ENCODE results near the gene MAGI3. TPM values are rescaled to one million over a fixed set of nuclear protein-coding genes. Genes with fewer than 3 reads are reported as not detected.
A peak's percentile ranks its signal among the peaks of the same experiment; 100 is the strongest.

MAGI3 gene
- total and polyA plus RNA-seq, 11 donors, result 2.1 to 10.0 (median 8.1) TPM

DNA sequence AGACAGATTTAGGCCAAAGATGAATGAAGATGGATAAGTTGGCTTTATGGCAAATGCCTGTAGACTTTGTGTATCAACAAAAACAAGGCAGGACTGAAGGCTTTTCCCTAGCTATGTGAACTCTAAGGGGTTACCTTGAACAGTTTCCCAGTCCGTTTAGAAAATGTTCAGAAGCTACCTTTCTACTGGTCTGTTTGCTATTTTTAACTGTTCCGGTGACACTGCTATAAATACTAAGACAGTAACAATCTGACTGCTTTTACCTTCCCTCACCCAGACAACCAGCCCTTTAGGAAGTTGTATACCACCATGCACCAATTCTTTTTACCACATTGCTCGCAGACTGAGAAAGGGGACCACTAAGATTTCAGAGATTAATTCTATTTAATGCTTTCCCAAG lies 266.8 kb downstream of the MAGI3 start:
- no peak for DNase-seq
- Histone ChIP-seq H3K9me3 (no peaks in the 10 kb centered on the region), H3K27me3 (no peaks in the 10 kb centered on the region), H3K4me1 (peaks cover 0 to 16% (median 2%) of the 10 kb centered on the region in 12 donors), H3K27ac (peak overlapping the region in 9 of 12 donors; percentile 14 to 53 (median 43)), H3K36me3 (peaks cover 0 to 27% (median 0%) of the 10 kb centered on the region in 9 donors), H3K4me3 (no peak overlapping the region)
- 47 to 65% (median 60%) methylated on average over 3 of the region's 3 CpGs for WGBS, 4 donors
- TF ChIP-seq CTCF (IDR thresholded peaks at IDR 0.05) (no peak), POLR2A (IDR thresholded peaks at IDR 0.05) (no peak)
- peak; percentile 64 to 81 (median 73) for ATAC-seq
- intact Hi-C loops (cut with DNase I), result no loop called here

DNA sequence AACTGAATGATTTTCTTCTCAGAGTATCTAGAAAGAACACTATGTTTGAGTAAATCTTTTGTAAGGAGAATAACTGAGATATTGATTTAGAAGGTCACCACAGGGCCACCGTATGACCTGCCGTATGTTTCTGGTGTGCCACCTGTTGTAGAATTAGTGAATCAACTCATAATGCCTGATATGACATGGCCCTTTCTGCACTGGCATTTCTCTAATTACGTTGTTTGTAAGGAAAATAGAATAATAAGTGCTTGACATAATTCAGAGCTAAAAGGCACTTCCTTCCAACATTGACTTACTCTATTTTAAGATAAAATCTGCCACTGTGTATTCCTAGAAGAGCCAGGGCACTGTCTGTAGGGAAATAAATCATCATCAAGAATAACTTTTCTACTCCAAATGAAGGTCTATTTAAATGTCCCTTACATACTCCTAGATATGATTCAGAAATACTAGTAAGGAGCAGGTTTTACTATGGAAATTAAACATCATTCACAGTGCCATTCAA lies 267.3 kb downstream of the MAGI3 start:
- DNase-seq, result no peak
- TF ChIP-seq POLR2A (IDR thresholded peaks at IDR 0.05), result no peak
- no peaks in the 10 kb centered on the region for H3K9me3 ChIP-seq
- H3K36me3 ChIP-seq, result peaks cover 0 to 25% (median 0%) of the 10 kb centered on the region in 9 donors
- WGBS, 4 donors, result 58 to 65% (median 64%) methylated on average over 3 of the region's 3 CpGs
- ATAC-seq, result no peak
- no peaks in the 10 kb centered on the region for H3K27me3 ChIP-seq
- intact Hi-C loops (cut with DNase I), result no loop called here
- H3K4me1 ChIP-seq, result peaks cover 0 to 16% (median 2%) of the 10 kb centered on the region in 12 donors
- H3K4me3 ChIP-seq, result no peak overlapping the region
- peak overlapping the region in 9 of 12 donors; percentile 14 to 53 (median 43) for H3K27ac ChIP-seq

DNA sequence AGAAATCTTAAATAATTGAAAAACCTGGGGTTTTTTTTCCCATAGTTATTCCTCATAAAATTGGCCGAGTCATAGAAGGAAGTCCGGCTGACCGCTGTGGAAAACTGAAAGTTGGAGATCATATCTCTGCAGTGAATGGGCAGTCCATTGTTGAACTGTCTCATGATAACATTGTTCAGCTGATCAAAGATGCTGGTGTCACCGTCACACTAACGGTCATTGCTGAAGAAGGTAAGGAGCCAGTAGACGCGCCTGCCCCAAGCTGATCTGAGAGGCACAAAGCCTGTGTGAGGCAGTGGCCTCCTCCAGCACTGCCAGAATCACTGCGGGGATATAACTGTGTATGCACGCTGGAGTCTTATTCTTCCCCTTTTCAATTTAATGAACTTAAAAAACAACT lies 268.7 kb downstream of the MAGI3 start:
- Histone ChIP-seq H3K4me3 (no peak overlapping the region), H3K36me3 (peaks cover 0 to 17% (median 0%) of the 10 kb centered on the region in 9 donors), H3K27ac (no peak overlapping the region), H3K27me3 (no peaks in the 10 kb centered on the region), H3K4me1 (peaks cover 0 to 16% (median 2%) of the 10 kb centered on the region in 12 donors), H3K9me3 (no peaks in the 10 kb centered on the region)
- intact Hi-C loops (cut with DNase I), result no loop called here
- WGBS, 4 donors, result 66 to 83% (median 80%) methylated on average over 9 of the region's 9 CpGs
- TF ChIP-seq POLR2A (IDR thresholded peaks at IDR 0.05), result no peak
- no peak for TF ChIP-seq CTCF (IDR thresholded peaks at IDR 0.05)
- no peak for DNase-seq
- peak in 3 of 4 donors; percentile 28 to 57 (median 53) for ATAC-seq

- 89 to 93% (median 92%) methylated on average over 4 of the region's 4 CpGs for WGBS, 4 donors
- Histone ChIP-seq H3K27me3 (no peaks in the 10 kb centered on the region), H3K4me1 (peaks cover 0 to 16% (median 2%) of the 10 kb centered on the region in 12 donors), H3K4me3 (no peak overlapping the region), H3K36me3 (peaks cover 0 to 15% (median 0%) of the 10 kb centered on the region in 9 donors), H3K9me3 (no peaks in the 10 kb centered on the region), H3K27ac (no peak overlapping the region)
- ATAC-seq, result no peak
- TF ChIP-seq POLR2A (IDR thresholded peaks at IDR 0.05) (no peak), CTCF (IDR thresholded peaks at IDR 0.05) (no peak)
- intact Hi-C loops (cut with DNase I), result no loop called here
- no peak for DNase-seq
Measured at GRCh38 chr1:113659556-113659955, 269.2 kb downstream of the MAGI3 start.

DNA sequence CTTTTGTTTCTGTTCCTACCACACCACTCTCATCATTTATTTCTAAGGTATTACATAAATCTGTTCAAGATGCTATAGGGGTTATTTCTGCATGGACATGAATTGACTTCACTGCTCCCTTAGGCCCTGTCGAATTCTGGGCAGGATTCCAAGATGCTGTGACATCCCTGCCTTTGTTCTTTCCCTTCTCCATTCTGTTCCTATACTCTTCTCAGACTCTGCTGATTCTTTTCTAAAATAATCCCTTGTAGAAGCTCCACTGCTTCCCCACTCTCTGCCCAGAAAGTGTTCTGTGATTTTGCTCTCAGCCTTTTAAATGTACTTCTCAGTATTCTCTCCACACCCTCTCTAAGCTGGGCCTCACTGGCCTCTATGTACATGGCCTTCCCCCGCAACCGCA lies 269.8 kb downstream of the MAGI3 start:
- peak in 1 of 5 donors; percentile 24 for DNase-seq
- TF ChIP-seq POLR2A (IDR thresholded peaks at IDR 0.05) (no peak), CTCF (IDR thresholded peaks at IDR 0.05) (no peak)
- WGBS, 4 donors, result 59 to 64% (median 60%) methylated on average over 3 of the region's 3 CpGs

More for the DNA sequence above, 269.8 kb downstream of the MAGI3 start:
- no peak overlapping the region for H3K4me3 ChIP-seq
- H3K9me3 ChIP-seq, result no peaks in the 10 kb centered on the region
- intact Hi-C loops (cut with DNase I), result no loop called here
- peak in 1 of 4 donors; percentile 29 for ATAC-seq
- H3K4me1 ChIP-seq, result peaks cover 0 to 16% (median 2%) of the 10 kb centered on the region in 12 donors
- no peaks in the 10 kb centered on the region for H3K27me3 ChIP-seq
- H3K36me3 ChIP-seq, result peaks cover 0 to 11% (median 0%) of the 10 kb centered on the region in 9 donors
- no peak overlapping the region for H3K27ac ChIP-seq
